Measurements from ENCODE around the gene PICALM. TPM values are rescaled to one million over a fixed set of nuclear protein-coding genes. Genes with fewer than 3 reads are reported as not detected.

Gene PICALM
- total and polyA plus RNA-seq, 2 of the 13 experiments (the other 11 are each of a cell fraction or from before 2014, with no cell fraction given), result 97.6 to 154 TPM

- TF ChIP-seq TEF (CRISPR knock-in tag; IDR thresholded peaks at IDR 0.05), result peak; percentile 52; the same call in 1 of the 2 replicates
- peak; percentile 61; the same call in 1 of the 2 replicates for TF ChIP-seq PPARG (CRISPR knock-in tag; conservative IDR thresholded peaks at IDR 0.05)
- 0 out of 2 replicates have a peak, but pooled peaks have one; percentile 7 for TF ChIP-seq STAG1 (CRISPR knock-in tag; IDR thresholded peaks at IDR 0.05)
- TF ChIP-seq ARID5B (CRISPR knock-in tag; IDR thresholded peaks at IDR 0.05), result peak; percentile 69
- TF ChIP-seq SOX6 (IDR thresholded peaks at IDR 0.05), result no peak
- peak; percentile 74 for TF ChIP-seq SOX6 (CRISPR knock-in tag; IDR thresholded peaks at IDR 0.05)
- peak; percentile 54; the same call in 1 of the 2 replicates for TF ChIP-seq ETV5 (CRISPR knock-in tag; IDR thresholded peaks at IDR 0.05; ENCODE audit: borderline replicate concordance)
- peak; percentile 45; the same call in 1 of the 2 replicates for TF ChIP-seq ZKSCAN8 (CRISPR knock-in tag; IDR thresholded peaks at IDR 0.05; ENCODE audit: borderline replicate concordance)
- peak; percentile 75 for TF ChIP-seq RXRB (CRISPR knock-in tag; IDR thresholded peaks at IDR 0.05; ENCODE audit: borderline replicate concordance)
- no peak for TF ChIP-seq SOX13 (IDR thresholded peaks at IDR 0.05)
- peak in 1 of 2 experiments; percentile 77; a peak in 2 of 4 replicates for TF ChIP-seq SOX13 (CRISPR knock-in tag; conservative IDR thresholded peaks at IDR 0.05 in 1 of 2, IDR thresholded peaks at IDR 0.05 in 1 of 2)
- TF ChIP-seq ZGPAT (CRISPR knock-in tag; IDR thresholded peaks at IDR 0.05), result peak; percentile 35; the same call in 1 of the 2 replicates
- TF ChIP-seq ASH2L (IDR thresholded peaks at IDR 0.05; ENCODE audit: insufficient read length, low read depth, low read length), result peak; percentile 98
- no peak for TF ChIP-seq MEIS1 (CRISPR knock-in tag; IDR thresholded peaks at IDR 0.05; ENCODE audit: borderline replicate concordance)
- no peak for TF ChIP-seq ZNF251 (CRISPR knock-in tag; IDR thresholded peaks at IDR 0.05)
- no peak for TF ChIP-seq FOXA1 (IDR thresholded peaks at IDR 0.05)
- peak; percentile 66 for TF ChIP-seq FOXA1 (CRISPR knock-in tag; IDR thresholded peaks at IDR 0.05)
- peak; percentile 59; the same call in 1 of the 2 replicates for TF ChIP-seq EHMT2 (IDR thresholded peaks at IDR 0.05; ENCODE audit: borderline replicate concordance, low read depth, low read length)
- TF ChIP-seq ZNF747 (CRISPR knock-in tag; IDR thresholded peaks at IDR 0.05; ENCODE audit: borderline replicate concordance), result no peak
- TF ChIP-seq TFAP4 (IDR thresholded peaks at IDR 0.05; ENCODE audit: borderline replicate concordance, low read depth), result peak; percentile 84; the same call in 1 of the 2 replicates
- TF ChIP-seq NCOR1 (IDR thresholded peaks at IDR 0.05; ENCODE audit: borderline replicate concordance, low read length), result peak; percentile 39; the same call in 1 of the 2 replicates
- 0 out of 2 replicates have a peak, but pooled peaks have one; percentile 25 for TF ChIP-seq CEBPG (CRISPR knock-in tag; IDR thresholded peaks at IDR 0.05)
- TF ChIP-seq MED1 (CRISPR knock-in tag; IDR thresholded peaks at IDR 0.05), result peak; percentile 87
Observed at GRCh38 chr11:85918910-85919794, 149.7 kb downstream of the PICALM start (continued).
